Ishikawa (cell line): Measurements from ENCODE around the gene ZNF548.

Experiments
- CEBPB ChIP-seq: IDR thresholded peaks from 2 replicates; pipeline ENCODE4 v1.6.1; 2012
- CREB1 ChIP-seq: IDR thresholded peaks from 2 replicates; pipeline ENCODE4 v1.6.1; 2012; ENCODE audit warnings: low read depth
- EGR1 ChIP-seq: IDR thresholded peaks from 2 replicates; pipeline ENCODE4 v1.6.1; 2012
- EP300 ChIP-seq: IDR thresholded peaks from 2 replicates; pipeline ENCODE4 v1.6.1; 2012; ENCODE audit warnings: borderline replicate concordance
- FOXM1 ChIP-seq: IDR thresholded peaks from 2 replicates; pipeline ENCODE4 v1.6.1; 2012; ENCODE audit warnings: low read depth, borderline replicate concordance
- NFIC ChIP-seq: IDR thresholded peaks from 2 replicates; pipeline ENCODE4 v1.6.1; 2012
- RAD21 ChIP-seq: IDR thresholded peaks from 2 replicates; pipeline ENCODE4 v1.6.1; 2012; ENCODE audit warnings: low read depth
- TAF1 ChIP-seq: IDR thresholded peaks from 2 replicates; pipeline ENCODE4 v1.6.1; 2012; ENCODE audit warnings: low read depth, mild to moderate bottlenecking
- TCF12 ChIP-seq: IDR thresholded peaks from 2 replicates; pipeline ENCODE4 v1.6.1; 2012; ENCODE audit warnings: low read depth
- TEAD4 ChIP-seq: IDR thresholded peaks from 2 replicates; pipeline ENCODE4 v1.6.1; 2012
- USF1 ChIP-seq: IDR thresholded peaks from 2 replicates; pipeline ENCODE4 v1.6.1; 2012
- YY1 ChIP-seq: IDR thresholded peaks from 2 replicates; pipeline ENCODE4 v1.6.1; 2012; ENCODE audit warnings: low read depth
- ZBTB7A ChIP-seq: IDR thresholded peaks from 2 replicates; pipeline ENCODE4 v1.6.1; 2012; ENCODE audit warnings: low read depth
- TF ChIP-seq, protein P1 (sequence below): IDR thresholded peaks from 2 replicates; pipeline ENCODE4 v1.6.1; 2012
- TF ChIP-seq, protein P2 (sequence below): IDR thresholded peaks from 2 replicates; pipeline ENCODE4 v1.6.1; 2012; ENCODE audit warnings: low read depth, mild to moderate bottlenecking

ZNF548 gene

DNA sequence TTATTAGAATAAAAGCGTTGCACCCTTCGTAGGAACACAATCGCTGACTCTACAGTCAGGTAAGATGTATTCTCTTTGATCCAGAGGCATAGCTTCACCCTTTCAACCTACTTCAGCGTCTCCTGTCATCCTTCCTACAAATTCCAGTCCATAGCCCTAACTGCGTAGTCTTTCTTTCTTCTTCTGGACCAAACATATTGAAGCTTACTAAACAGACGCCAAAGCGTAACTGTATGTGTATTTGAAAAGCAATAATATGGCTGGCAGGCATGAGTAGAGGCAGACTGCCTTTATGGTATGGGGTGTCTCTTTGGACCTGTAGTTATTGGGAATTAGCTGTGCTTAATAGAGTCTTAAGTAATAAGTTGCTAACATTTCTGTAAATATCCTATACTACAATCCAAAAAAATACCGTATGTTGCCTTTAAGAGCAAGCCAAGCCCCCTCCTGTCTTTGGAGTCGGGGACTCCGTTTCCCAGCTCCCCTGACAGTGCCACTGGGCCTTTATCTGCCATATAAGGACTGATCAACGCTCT, 392 bp upstream of the ZNF548 start:
- no peak for TF ChIP-seq ZBTB7A

- TF ChIP-seq EP300 (no peak), NFIC (no peak), ZBTB7A (no peak), TAF1 (no peak), FOXM1 (no peak), EGR1 (no peak), USF1 (no peak), CREB1 (no peak), YY1 (no peak)
- TF ChIP-seq, protein P1, sequence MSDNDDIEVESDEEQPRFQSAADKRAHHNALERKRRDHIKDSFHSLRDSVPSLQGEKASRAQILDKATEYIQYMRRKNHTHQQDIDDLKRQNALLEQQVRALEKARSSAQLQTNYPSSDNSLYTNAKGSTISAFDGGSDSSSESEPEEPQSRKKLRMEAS, result no peak
These were observed 6.1 kb downstream of the ZNF548 start for GRCh38 chr19:57395710-57396109.

GRCh38 chr19:57398868-57399267, 9.2 kb downstream of the ZNF548 start:
- TF ChIP-seq, protein P1, result no peak
- no peak for TF ChIP-seq TCF12
- no peak for TF ChIP-seq CEBPB
- no peak for TF ChIP-seq EP300
- TF ChIP-seq FOXM1, result no peak
- no peak for TF ChIP-seq USF1
- TF ChIP-seq TEAD4, result no peak
- TF ChIP-seq TAF1, result no peak
- TF ChIP-seq CREB1, result no peak
- TF ChIP-seq, protein P2, sequence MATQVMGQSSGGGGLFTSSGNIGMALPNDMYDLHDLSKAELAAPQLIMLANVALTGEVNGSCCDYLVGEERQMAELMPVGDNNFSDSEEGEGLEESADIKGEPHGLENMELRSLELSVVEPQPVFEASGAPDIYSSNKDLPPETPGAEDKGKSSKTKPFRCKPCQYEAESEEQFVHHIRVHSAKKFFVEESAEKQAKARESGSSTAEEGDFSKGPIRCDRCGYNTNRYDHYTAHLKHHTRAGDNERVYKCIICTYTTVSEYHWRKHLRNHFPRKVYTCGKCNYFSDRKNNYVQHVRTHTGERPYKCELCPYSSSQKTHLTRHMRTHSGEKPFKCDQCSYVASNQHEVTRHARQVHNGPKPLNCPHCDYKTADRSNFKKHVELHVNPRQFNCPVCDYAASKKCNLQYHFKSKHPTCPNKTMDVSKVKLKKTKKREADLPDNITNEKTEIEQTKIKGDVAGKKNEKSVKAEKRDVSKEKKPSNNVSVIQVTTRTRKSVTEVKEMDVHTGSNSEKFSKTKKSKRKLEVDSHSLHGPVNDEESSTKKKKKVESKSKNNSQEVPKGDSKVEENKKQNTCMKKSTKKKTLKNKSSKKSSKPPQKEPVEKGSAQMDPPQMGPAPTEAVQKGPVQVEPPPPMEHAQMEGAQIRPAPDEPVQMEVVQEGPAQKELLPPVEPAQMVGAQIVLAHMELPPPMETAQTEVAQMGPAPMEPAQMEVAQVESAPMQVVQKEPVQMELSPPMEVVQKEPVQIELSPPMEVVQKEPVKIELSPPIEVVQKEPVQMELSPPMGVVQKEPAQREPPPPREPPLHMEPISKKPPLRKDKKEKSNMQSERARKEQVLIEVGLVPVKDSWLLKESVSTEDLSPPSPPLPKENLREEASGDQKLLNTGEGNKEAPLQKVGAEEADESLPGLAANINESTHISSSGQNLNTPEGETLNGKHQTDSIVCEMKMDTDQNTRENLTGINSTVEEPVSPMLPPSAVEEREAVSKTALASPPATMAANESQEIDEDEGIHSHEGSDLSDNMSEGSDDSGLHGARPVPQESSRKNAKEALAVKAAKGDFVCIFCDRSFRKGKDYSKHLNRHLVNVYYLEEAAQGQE, result no peak
- TF ChIP-seq YY1, result no peak
- TF ChIP-seq ZBTB7A, result no peak
- no peak for TF ChIP-seq EGR1
- no peak for TF ChIP-seq RAD21
- TF ChIP-seq NFIC, result no peak

GRCh38 chr19:57403737-57404563, 14.3 kb downstream of the ZNF548 start:
- TF ChIP-seq RAD21 (no peak), ZBTB7A (no peak), EP300 (no peak)
- TF ChIP-seq, protein P1, result no peak
- TF ChIP-seq, protein P2, result no peak

DNA sequence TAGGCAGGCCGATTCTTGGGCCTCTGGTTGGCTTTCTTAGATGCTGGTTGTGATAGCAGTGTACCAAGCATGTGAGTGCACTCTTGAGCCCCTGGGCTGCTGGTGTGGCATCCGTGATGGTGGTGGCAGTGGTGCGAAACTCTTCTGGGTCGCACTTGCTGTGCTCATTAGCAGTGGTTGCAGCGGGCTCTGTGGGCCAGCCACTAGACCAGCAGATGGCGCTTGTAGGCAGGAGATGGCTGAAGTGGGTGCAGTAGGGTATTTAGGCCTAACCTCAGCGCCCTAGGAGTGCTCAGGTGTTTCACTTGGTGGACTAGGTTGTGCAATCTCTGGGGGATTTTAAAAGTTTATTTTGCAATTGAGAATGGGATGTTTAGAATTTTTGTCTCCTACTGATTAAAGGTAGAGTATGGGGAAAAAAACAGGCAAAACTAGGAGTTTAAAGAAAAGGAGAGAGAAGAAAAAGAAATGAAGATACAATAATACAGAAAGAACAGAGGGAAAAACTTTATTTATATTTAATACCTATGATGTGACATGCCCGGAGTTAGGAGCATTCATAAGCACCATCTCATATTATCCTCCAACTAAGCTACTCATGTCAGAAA, 17.0 kb downstream of the ZNF548 start:
- TF ChIP-seq RAD21, result peak; percentile 85
- TF ChIP-seq CREB1, result no peak
- TF ChIP-seq CEBPB, result peak; percentile 43; the same call in 1 of the 2 replicates
